GM21737 (cell line): ENCODE measurements around the gene CRTAC1.

ENCODE experiments used
- ATAC-seq: cut with Tn5 transposase; IDR thresholded peaks from one replicate; pipeline ENCODE4 v1.9.1; 2021; ENCODE audit warnings: mild to moderate bottlenecking, moderate library complexity; ENCODE audit not compliant: unreplicated experiment

The CRTAC1 gene

DNA sequence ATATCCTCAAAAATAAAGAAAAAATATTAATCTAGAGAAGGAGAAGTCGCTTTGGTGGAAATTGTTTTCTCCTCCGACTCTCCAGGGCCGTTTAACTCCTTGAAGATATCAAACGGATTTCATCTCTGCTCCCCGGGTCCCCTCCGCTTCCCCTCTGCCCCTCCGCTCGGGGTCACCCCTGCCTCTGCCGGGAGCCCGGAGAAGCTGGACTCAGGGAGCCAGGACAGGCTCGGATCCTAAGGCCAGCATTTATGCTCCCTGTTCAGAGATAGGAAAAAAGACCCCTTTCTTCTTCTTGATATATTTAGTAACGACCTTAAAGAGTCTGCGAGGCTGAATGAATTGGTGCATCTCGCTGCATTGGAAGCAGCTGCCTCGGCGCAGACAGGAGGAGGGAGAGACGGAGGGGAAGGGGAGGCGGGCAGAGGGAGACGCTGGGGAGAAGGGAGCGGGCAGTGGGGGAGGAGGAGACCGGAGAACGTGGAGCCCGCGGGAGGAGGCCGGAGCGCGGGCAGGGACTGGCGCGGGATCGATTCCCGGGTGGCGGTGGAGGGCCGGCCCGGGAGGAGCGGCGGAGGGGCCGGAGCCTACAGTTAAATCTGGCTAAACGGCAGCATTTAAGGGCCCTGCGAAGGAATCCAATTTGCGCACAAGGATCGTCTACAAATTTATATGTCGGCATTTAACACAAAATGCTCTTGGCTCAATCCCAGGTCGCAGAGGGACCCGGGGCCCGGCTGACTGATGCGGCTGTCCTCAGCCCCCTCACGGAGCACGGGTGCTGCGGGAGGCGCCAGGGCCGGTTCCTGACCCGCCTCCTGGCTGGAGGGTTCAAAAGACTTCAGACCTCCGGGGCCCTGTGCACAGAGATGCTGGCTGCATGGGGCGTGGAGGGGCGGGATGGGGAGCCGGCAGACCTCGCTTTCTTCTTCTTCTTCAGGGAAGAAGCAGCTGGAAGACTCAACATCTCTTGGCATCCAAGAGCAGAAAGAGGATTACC, 55.6 kb downstream of the CRTAC1 start:
- no peak for ATAC-seq

- no peak for ATAC-seq
Measured at GRCh38 chr10:97974100-97974499, 56.3 kb downstream of the CRTAC1 start.

DNA sequence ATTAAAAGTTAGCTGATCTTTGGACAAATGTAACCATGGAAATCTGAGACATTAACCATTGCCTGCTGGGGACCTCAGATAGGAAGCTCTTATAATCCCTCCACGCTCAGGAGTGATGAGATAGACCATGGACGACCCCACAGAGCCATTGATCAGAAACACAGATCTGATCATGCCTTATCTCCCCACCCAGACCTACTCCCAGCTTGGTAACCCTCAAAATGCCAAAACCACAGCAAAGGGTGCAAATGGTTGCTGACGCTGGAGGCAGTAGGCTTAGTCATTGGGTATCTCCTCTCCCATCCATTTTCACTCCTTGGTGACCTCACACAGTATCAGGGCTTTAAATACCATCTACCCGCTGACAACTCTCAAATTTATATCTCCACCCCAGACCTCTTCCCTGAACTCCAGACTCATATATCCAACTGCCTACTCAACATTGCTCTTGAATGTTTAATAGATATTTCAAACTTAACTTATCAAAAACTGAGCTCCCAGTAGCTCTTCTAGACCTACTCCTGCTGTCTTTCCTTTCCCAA, 60.8 kb downstream of the CRTAC1 start:
- no peak for ATAC-seq

DNA sequence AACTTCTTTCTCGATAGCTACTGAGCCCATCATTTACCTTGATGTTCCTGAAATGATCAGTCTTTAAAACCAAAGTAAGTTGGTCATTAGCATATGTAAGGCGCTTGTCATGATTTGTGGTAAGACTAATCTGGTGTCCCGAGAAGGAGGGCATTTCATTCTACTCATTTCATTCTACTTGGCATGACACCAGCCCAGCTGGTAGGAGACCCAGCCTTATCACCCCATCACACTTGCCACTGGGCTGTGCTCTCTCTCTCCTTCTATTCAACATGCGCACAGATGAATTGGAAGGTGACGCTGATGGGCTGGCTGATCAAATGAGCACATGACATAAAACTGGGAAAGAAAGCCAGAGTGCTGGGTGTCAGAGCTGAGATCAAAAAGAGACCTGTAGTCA, 65.7 kb downstream of the CRTAC1 start:
- ATAC-seq = no peak

GRCh38 chr10:97961945-97962344, 68.5 kb downstream of the CRTAC1 start:
- ATAC-seq = no peak

DNA sequence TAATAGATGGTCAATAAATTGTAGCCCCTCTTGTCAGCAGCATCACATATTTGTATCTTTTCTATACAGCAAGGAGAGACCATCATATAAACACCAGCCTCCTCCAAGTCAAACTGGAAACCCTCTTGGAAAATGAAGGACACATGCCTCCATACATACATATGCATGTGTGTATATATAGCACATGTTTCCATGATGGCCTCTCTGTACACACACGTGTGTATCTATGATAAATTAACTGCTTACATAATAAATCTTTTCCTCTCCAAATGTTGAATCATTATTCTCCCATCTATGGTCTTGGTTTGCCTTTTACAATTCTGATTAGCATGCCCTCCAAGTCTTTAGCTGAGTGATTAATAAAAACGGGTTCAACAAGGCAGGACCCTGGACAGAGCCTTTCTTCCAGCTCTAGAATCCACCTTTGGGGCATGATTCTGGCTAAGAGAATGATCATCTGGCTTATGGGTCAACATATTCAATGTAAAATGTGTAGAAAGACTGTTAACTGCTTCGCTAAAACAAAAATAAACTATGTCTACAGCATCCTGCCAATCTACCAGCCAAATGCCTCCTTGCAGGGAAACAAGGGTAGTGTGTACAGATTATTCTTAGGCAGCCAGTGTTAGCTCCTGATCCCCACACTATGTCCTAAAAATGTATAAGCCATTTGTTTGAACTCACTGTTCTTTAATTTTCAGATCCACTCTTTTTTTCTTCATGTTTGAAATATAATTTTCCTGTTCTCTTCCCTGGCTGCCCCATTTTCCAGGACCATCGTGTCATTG, 70.0 kb downstream of the CRTAC1 start:
- ATAC-seq = no peak

DNA sequence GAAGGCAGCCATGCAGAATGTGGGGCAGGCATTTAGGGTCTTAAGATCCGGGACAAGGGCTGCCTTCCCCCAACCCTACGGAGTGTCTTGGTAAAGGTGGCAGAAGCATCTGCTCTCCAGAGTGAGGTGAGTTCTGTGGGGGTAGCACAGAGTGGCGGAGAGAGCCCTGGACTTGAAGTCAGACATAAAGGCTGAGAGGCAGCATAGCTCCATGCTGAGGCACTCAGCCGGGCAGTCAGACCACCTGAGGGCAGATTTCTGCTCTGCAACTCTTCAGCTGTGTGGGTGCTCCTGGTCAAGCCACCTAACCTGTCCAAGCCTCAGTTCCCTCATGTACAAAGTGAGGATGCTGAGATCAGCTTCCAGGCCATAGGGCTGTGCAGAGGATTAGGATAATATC, 81.0 kb downstream of the CRTAC1 start:
- ATAC-seq = no peak

DNA sequence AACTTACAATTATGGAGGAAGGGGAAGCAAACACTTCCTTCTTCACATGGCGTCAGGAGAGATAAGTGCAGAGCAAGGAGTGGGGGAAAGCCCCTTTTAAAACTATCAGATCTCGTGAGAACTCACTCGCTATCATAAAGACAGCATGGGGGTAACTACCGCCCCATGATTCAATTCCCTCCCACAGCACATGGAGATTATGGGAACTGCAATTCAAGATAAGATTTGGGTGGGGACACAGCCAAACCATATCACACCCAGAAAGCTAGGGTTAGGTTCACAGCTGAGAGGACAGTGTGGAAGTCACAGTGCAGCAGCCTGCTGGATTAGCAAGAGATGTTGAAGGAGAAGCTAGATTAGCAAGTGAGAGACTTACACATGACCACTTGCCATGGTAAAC, 81.6 kb downstream of the CRTAC1 start:
- no peak for ATAC-seq

DNA sequence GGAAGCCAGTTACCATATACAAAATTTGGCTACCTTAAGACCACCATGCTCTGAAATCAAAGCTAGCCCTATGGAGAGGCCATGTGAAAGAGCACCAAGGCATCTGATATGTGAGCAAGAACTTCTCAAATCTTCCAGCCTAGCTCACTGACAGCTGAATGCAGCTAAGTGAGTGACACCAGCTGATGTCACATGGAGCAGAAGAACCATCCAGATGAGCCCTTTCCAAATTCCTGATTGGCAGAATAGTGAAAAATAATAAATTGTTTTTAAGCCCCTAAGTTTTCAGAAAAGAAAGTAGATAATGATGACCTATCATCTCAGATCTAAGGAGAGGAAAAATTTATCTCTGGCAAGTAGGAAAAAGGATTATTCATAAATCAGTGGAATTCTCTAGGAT, 85.6 kb downstream of the CRTAC1 start:
- ATAC-seq = no peak

DNA sequence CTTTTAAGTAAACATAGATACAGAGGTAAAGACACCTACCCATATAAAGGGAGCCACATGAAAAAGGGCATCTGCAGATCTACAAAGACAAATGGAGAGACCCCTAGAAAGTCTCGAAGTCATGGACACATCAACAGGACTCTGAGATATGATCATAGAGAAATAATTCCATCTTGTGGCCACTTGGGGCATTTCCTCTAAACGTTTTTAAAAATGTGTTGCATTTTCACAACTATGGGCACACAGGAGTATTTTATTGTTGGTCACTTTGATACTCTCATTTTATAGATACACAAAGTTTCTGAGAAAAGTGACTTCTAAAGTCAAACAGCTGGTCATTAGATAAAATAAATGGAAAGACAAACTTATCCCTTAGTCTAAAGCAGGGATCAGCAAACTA, 87.1 kb downstream of the CRTAC1 start:
- no peak for ATAC-seq

DNA sequence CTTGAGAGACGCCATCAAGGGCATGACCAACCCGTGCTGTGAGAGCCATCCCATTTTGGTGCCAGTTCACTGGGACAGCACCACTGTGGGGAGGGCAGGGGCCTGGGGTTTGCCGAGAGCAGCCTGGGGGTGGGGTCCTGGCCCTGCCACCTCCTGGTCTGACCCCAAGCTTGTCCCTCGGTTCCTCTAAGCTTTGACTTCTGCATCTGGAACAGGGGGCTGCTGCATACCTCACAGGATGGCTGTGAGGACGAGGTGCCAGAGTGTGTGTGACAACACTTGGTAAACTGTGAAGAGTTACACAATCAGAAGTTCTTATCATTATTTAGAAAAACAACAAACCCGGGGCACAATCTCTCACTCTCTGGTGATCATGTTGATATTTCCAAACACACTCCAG, 89.9 kb downstream of the CRTAC1 start:
- no peak for ATAC-seq

DNA sequence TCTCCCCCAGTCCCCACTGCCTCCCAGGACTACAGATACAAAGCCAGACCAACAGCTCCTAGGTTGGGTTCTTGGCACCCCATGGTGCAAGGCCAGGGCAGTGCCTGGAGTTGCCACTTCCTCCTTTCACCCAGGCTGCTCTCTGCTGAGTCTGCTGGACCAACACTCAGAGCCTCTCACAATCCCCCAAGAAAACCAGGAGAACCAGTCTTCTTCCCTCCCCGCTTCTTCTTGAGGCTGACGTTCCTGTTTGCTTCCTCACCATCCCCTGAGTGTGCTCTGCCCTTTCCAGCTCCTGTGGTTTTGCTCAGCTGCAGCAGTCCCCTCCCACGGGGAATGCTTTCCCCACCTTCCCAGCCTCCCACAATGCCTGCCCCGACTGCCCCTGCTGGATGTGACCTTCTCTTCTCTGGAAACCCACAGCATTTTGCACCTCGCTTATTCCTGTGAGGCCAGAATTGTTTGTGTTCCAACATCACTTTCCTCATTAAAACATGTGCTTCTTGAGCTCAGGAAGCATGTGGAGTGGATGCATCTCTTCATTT, 90.9 kb downstream of the CRTAC1 start:
- no peak for ATAC-seq

GRCh38 chr10:97937928-97938327, 92.5 kb downstream of the CRTAC1 start:
- ATAC-seq = no peak

DNA sequence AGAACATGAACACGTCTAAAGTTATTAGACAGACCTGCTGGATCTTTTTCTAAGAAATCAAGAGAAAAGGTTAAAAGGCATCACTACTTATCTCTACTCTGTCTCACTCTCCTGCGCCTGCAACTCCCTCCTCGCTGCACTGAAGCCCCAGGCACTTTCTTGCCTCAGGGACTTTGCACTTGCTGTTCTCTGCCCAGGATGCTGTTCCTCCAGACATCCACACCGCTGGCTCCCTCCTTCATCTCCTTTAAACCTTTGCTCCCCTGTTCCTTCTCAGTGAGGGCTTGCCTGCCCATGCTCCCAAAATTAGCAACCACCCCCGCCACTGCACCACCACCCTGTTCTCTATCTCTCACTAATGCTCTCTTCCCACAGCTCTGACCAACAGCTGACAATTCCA, 93.4 kb downstream of the CRTAC1 start:
- no peak for ATAC-seq

GRCh38 chr10:97936126-97936525, 94.3 kb downstream of the CRTAC1 start:
- no peak for ATAC-seq

DNA sequence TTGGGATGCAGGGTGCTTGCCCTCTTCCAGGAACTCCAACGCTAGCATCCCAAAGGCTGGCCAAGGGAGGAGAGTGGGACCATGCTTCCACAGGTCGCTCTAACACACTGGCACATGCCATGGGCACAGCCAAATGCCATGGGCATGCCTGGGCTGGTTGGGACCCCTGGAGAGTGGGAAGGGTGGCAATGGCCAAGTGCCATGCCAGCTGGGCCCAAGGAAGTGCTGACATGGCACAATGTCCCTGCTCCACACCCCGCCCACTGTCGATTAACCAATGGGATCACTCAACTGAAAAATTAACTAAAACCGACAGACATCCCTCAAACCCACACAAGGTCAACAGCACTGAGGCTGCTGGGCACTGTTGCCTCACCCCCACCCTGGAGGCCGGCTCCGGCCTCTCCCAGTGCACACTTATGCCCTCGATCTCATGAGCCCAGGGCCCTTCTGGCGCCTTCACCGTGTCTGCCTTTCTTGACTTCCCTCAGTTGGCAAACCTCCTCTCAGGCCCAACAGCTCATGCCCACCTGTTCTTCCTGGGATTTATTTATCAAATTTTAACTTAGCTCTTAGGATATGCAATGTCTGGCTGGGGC, 97.4 kb downstream of the CRTAC1 start:
- no peak for ATAC-seq

- no peak for ATAC-seq
Measured at GRCh38 chr10:97931041-97931440, 99.4 kb downstream of the CRTAC1 start.

GRCh38 chr10:97928897-97929296, 101.5 kb downstream of the CRTAC1 start:
- no peak for ATAC-seq

DNA sequence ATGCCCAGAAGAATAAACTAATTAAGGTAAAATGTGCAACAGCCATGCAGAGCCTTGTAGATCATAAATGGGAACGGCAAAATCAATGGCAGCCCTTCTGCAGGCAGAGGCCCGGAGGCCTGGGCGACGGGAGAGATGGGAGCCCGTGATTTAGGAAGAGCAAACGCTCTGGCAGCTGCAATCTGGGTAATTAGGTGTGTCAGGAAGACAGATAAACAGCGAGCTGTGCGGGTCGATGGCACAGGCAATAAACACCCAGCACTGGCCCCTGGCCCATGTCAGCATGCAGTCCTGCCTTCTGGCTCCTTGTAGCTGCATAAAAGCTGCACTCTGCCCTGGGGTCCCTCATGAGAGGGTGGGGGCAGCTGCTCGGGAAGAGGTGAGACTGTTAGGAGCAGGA, 102.8 kb downstream of the CRTAC1 start:
- no peak for ATAC-seq

GRCh38 chr10:97926055-97926454, 104.4 kb downstream of the CRTAC1 start:
- ATAC-seq = no peak
